A673 (cell line): Measurements from ENCODE around the gene TMPRSS6.

Source experiments
- EZH2 ChIP-seq: fragments of 200-600 bp; sonication (generic); IDR thresholded peaks from 2 replicates; pipeline ENCODE4 v1.6.1; 2017; ENCODE audit warnings: borderline replicate concordance, low read depth, mild to moderate bottlenecking, mixed read lengths, antibody characterized with exemption, low read length; ENCODE audit not compliant: poor library complexity, severe bottlenecking
- TF ChIP-seq, protein P1 (sequence below): fragments of 300-800, 200-600 bp; sonication (generic); conservative IDR thresholded peaks from 2 replicates; pipeline ENCODE4 v1.5.1; 2017; ENCODE audit warnings: low read depth, mild to moderate bottlenecking, antibody characterized with exemption, low read length, moderate library complexity, mixed read lengths

- no peak for TF ChIP-seq EZH2
- TF ChIP-seq, protein P1, sequence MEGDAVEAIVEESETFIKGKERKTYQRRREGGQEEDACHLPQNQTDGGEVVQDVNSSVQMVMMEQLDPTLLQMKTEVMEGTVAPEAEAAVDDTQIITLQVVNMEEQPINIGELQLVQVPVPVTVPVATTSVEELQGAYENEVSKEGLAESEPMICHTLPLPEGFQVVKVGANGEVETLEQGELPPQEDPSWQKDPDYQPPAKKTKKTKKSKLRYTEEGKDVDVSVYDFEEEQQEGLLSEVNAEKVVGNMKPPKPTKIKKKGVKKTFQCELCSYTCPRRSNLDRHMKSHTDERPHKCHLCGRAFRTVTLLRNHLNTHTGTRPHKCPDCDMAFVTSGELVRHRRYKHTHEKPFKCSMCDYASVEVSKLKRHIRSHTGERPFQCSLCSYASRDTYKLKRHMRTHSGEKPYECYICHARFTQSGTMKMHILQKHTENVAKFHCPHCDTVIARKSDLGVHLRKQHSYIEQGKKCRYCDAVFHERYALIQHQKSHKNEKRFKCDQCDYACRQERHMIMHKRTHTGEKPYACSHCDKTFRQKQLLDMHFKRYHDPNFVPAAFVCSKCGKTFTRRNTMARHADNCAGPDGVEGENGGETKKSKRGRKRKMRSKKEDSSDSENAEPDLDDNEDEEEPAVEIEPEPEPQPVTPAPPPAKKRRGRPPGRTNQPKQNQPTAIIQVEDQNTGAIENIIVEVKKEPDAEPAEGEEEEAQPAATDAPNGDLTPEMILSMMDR = peak; percentile 63
These were observed 17.4 kb upstream of the TMPRSS6 start for GRCh38 chr22:37126882-37127281.
